A673 (cell line): ENCODE results near the gene IGFBP1. TPM values are rescaled to one million over a fixed set of nuclear protein-coding genes. Genes with fewer than 3 reads are reported as not detected.

Source experiments
- BruUV-seq: library from RNA; stranded (reverse); fragments of 400-500 nt; replicated peaks from 2 replicates; lab custom pipeline; 2021; lab: Mats Ljungman, UMichigan
- CTCF ChIA-PET: fragments of 300-600 bp; sonication (Branson Sonifier 250); formaldehyde crosslinking; loops from one replicate; lab custom pipeline; 2022; ENCODE audit warnings: antibody characterized with exemption; lab: Charles Lee
- POLR2A ChIA-PET: fragments of 300-600 bp; sonication (Branson Sonifier 250); formaldehyde crosslinking; loops from one replicate; lab custom pipeline; 2022; ENCODE audit warnings: antibody characterized with exemption; ENCODE audit not compliant: low non-redundant PET; lab: Charles Lee
- DNase-seq: peaks from one replicate; pipeline ENCODE4 v3.0.0-alpha.2; 2015; ENCODE audit warnings: low spot score
- H3K27ac ChIP-seq: fragments of 200-600 bp; sonication (generic); 2 replicates; pipeline ENCODE4 v1.5.1; 2016; ENCODE audit warnings: mixed run types, low read depth, mild to moderate bottlenecking, mixed read lengths, antibody characterized with exemption, low read length; ENCODE audit not compliant: poor library complexity, severe bottlenecking
- H3K27me3 ChIP-seq: fragments of 200-600 bp; sonication (generic); replicated peaks from 2 replicates; pipeline ENCODE4 v1.6.1; 2017; ENCODE audit warnings: mixed run types, low read depth, mild to moderate bottlenecking, mixed read lengths, antibody characterized with exemption, low read length; ENCODE audit not compliant: insufficient read depth, poor library complexity
- H3K36me3 ChIP-seq: fragments of 200-600 bp; sonication (generic); 2 replicates; pipeline ENCODE4 v1.6.1; 2016; ENCODE audit warnings: mixed run types, mild to moderate bottlenecking, mixed read lengths, antibody characterized with exemption, low read length; ENCODE audit not compliant: insufficient read depth, poor library complexity, severe bottlenecking
- H3K4me1 ChIP-seq: fragments of 200-600 bp; sonication (generic); 2 replicates; pipeline ENCODE4 v1.6.1; 2017; ENCODE audit warnings: mixed run types, mild to moderate bottlenecking, mixed read lengths, antibody characterized with exemption, low read length; ENCODE audit not compliant: insufficient read depth, poor library complexity, severe bottlenecking
- H3K4me3 ChIP-seq: fragments of 200-600 bp; sonication (generic); 2 replicates; pipeline ENCODE4 v1.5.1; 2016; ENCODE audit warnings: low read depth, mixed run types, mild to moderate bottlenecking, mixed read lengths, low read length; ENCODE audit not compliant: poor library complexity, severe bottlenecking
- H3K9me3 ChIP-seq: fragments of 200-600 bp; sonication (generic); 2 replicates; pipeline ENCODE4 v1.6.1; 2016; ENCODE audit warnings: mixed run types, low read depth, mild to moderate bottlenecking, mixed read lengths, antibody characterized with exemption, low read length; ENCODE audit not compliant: poor library complexity, severe bottlenecking
- EZH2 ChIP-seq: fragments of 200-600 bp; sonication (generic); IDR thresholded peaks from 2 replicates; pipeline ENCODE4 v1.6.1; 2017; ENCODE audit warnings: borderline replicate concordance, low read depth, mild to moderate bottlenecking, mixed read lengths, antibody characterized with exemption, low read length; ENCODE audit not compliant: poor library complexity, severe bottlenecking
- intact Hi-C: fragments of 100-400 bp; cut with micrococcal nuclease; formaldehyde crosslinking; loops from one replicate; pipeline ENCODE4 v1.10.0; 2022; ENCODE audit not compliant: unreplicated experiment
- total RNA-seq: library from RNA; stranded (reverse); gene quantifications from 2 replicates; pipeline ENCODE4 v1.2.3, GENCODE V29; 2021
- TF ChIP-seq, protein P1 (sequence below): fragments of 300-800, 200-600 bp; sonication (generic); conservative IDR thresholded peaks from 2 replicates; pipeline ENCODE4 v1.5.1; 2017; ENCODE audit warnings: low read depth, mild to moderate bottlenecking, antibody characterized with exemption, low read length, moderate library complexity, mixed read lengths

The IGFBP1 gene
- total RNA-seq, 1 experiment from 2014 or later = not detected

DNA sequence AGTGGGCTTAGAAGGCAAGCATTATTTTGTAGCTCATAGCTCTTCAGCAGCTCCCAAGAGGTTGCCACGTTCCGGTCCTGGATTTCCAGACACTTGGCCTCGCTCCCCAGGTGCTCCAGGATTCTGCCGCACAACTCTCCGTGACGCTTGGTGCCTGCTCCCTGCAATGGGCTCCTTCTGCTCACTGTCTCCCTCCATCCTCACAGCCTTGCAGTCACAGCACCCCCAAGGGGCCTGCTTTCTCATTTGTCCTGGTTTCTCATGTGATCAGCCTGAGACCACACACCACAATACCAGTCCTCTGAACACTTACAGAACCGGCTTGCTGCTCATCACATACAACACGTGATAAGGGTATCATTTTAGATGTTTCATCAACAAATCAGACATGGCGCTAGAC, 23.0 kb downstream of the IGFBP1 start:
- intact Hi-C loops = loop anchor here (10.0 kb wide), 1 partner anchor 1913 kb away; no protein-coding TSS in a partner anchor
- Histone ChIP-seq H3K4me3 (no peak overlapping the region), H3K36me3 (no peaks in the 10 kb centered on the region), H3K27ac (no peak overlapping the region), H3K27me3 (peaks cover 15% of the 10 kb centered on the region), H3K9me3 (no peaks in the 10 kb centered on the region), H3K4me1 (no peaks in the 10 kb centered on the region)
- TF ChIP-seq, protein P1, sequence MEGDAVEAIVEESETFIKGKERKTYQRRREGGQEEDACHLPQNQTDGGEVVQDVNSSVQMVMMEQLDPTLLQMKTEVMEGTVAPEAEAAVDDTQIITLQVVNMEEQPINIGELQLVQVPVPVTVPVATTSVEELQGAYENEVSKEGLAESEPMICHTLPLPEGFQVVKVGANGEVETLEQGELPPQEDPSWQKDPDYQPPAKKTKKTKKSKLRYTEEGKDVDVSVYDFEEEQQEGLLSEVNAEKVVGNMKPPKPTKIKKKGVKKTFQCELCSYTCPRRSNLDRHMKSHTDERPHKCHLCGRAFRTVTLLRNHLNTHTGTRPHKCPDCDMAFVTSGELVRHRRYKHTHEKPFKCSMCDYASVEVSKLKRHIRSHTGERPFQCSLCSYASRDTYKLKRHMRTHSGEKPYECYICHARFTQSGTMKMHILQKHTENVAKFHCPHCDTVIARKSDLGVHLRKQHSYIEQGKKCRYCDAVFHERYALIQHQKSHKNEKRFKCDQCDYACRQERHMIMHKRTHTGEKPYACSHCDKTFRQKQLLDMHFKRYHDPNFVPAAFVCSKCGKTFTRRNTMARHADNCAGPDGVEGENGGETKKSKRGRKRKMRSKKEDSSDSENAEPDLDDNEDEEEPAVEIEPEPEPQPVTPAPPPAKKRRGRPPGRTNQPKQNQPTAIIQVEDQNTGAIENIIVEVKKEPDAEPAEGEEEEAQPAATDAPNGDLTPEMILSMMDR = no peak
- TF ChIP-seq EZH2 = no peak
- POLR2A ChIA-PET = no interaction called here
- DNase-seq = no peak
- CTCF ChIA-PET = no interaction called here
- no TSS peak for BruUV-seq

DNA sequence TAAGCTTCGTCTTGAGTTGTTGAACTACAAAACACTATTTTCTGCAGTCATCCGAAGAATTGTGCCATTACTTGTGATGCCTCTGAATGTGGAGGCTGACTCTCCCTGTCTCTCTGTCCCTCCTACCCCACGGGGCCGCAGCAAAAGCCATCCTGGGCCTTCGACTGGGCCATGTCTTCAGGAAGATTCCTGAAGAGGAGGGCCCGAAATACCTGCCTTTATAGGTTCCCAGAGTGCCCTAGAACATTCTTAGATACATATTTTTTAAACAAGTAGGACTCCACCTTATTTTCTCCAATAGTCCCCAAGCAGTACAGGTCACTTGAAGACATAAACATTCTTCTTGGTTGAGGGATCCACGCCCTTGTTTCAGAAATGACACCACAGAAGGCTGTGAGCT, 24.7 kb downstream of the IGFBP1 start:
- ChIA-PET CTCF (no interaction called here), POLR2A (no interaction called here)
- no peak overlapping the region for H3K27ac ChIP-seq
- no peak overlapping the region for H3K4me3 ChIP-seq
- H3K9me3 ChIP-seq = no peaks in the 10 kb centered on the region
- no TSS peak for BruUV-seq
- DNase-seq = no peak
- TF ChIP-seq EZH2 = no peak
- TF ChIP-seq, protein P1 = no peak
- H3K4me1 ChIP-seq = no peaks in the 10 kb centered on the region
- intact Hi-C loops = loop anchor here (10.0 kb wide), 1 partner anchor 1912 kb away; no protein-coding TSS in a partner anchor
- peaks cover 30% of the 10 kb centered on the region for H3K27me3 ChIP-seq
- no peaks in the 10 kb centered on the region for H3K36me3 ChIP-seq

DNA sequence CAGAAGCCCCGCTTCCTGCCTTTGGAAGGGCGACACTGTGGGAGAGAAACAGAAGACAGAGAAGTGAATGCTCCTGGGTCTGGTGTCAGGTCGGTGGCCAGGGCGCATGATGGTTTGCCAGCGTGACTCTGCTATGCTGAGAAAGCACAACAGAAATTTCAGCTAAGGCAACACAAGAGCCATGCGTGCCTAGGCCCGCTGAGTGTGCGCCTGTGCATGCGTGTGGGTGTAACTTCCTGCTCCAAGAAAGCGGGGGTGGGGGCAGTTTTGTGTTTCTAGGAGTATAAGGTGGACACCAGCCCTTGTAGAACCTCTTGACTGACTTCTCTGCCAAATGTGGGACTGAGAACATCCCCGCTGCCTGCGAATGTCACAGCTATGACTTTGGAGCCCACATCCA, 26.6 kb downstream of the IGFBP1 start:
- intact Hi-C loops = loop anchor here (10.0 kb wide), 1 partner anchor 1910 kb away; no protein-coding TSS in a partner anchor
- H3K27ac ChIP-seq = no peak overlapping the region
- DNase-seq = no peak
- peaks cover 49% of the 10 kb centered on the region for H3K27me3 ChIP-seq
- no TSS peak for BruUV-seq
- H3K4me3 ChIP-seq = no peak overlapping the region
- H3K9me3 ChIP-seq = no peaks in the 10 kb centered on the region
- no peaks in the 10 kb centered on the region for H3K36me3 ChIP-seq
- TF ChIP-seq, protein P1 = no peak
- TF ChIP-seq EZH2 = no peak
- POLR2A ChIA-PET = no interaction called here
- H3K4me1 ChIP-seq = no peaks in the 10 kb centered on the region
- CTCF ChIA-PET = no interaction called here
